Panc1 (cell line): ENCODE data around the gene SLC7A14. TPM values are rescaled to one million over a fixed set of nuclear protein-coding genes. Genes with fewer than 3 reads are reported as not detected.

ENCODE experiments used
- ATAC-seq: fragments of 200-7000 bp; cut with Tn5 transposase; 2 replicates; pipeline ENCODE4 v1.9.1; 2020; ENCODE audit warnings: mild to moderate bottlenecking, moderate library complexity
- BruUV-seq: library from RNA; stranded (reverse); fragments of 400-500 nt; replicated peaks from 2 replicates; lab custom pipeline; 2021; lab: Mats Ljungman, UMichigan
- CTCF ChIA-PET: fragments of 300-600 bp; sonication (Branson Sonifier 250); formaldehyde crosslinking; loops from one replicate; lab custom pipeline; 2022; ENCODE audit warnings: antibody characterized with exemption; lab: Charles Lee
- POLR2A ChIA-PET: fragments of 300-600 bp; sonication (Branson Sonifier 250); formaldehyde crosslinking; loops from one replicate; lab custom pipeline; 2022; ENCODE audit warnings: antibody characterized with exemption; lab: Charles Lee
- DNase-seq: peaks from one replicate; pipeline ENCODE4 v3.0.0-alpha.2; 2010; ENCODE audit warnings: low read depth, low spot score
- H3K27ac ChIP-seq: 2 replicates; pipeline ENCODE4 v1.5.1; 2011; ENCODE audit warnings: mild to moderate bottlenecking, low read length, inconsistent platforms
- H3K27me3 ChIP-seq: fragments of 200-500 bp; sonication (Bioruptor generic); 2 replicates; pipeline ENCODE4 v1.6.0; 2014; ENCODE audit warnings: low read length, inconsistent platforms; ENCODE audit not compliant: control insufficient read depth, insufficient read depth
- H3K36me3 ChIP-seq: fragments of 200-500 bp; sonication (Bioruptor generic); 2 replicates; pipeline ENCODE4 v1.5.1; 2014; ENCODE audit warnings: inconsistent platforms, mild to moderate bottlenecking, low read length, moderate library complexity; ENCODE audit not compliant: control insufficient read depth, insufficient read depth
- H3K4me1 ChIP-seq: 2 replicates; pipeline ENCODE4 v1.5.1; 2011; ENCODE audit warnings: inconsistent platforms, mild to moderate bottlenecking, low read length, moderate library complexity; ENCODE audit not compliant: control insufficient read depth, insufficient read depth
- H3K4me3 ChIP-seq, 2 experiments: 2 replicates each; pipeline ENCODE4 v1.5.1; 2011 to 2012; ENCODE audit warnings: low read depth in 2 of 2, low read length in 2 of 2, mild to moderate bottlenecking in 2 of 2, inconsistent platforms in 1 of 2, moderate library complexity in 1 of 2
- H3K9me3 ChIP-seq: fragments of 200-500 bp; sonication (Bioruptor generic); 2 replicates; pipeline ENCODE4 v1.5.1; 2014; ENCODE audit warnings: low read depth, mild to moderate bottlenecking, inconsistent platforms, low read length, moderate library complexity; ENCODE audit not compliant: control insufficient read depth, insufficient read depth
- POLR2AphosphoS5 ChIP-seq: IDR thresholded peaks from 2 replicates; pipeline ENCODE4 v1.6.1; 2012; ENCODE audit warnings: mild to moderate bottlenecking, low read depth, low read length, moderate library complexity
- REST ChIP-seq, 2 experiments: IDR thresholded peaks; 2 replicates each; pipeline ENCODE4 v1.6.1; 2011 to 2012; ENCODE audit warnings: low read depth in 2 of 2, control low read depth in 1 of 2, low read length in 1 of 2, mild to moderate bottlenecking in 1 of 2, moderate library complexity in 1 of 2; ENCODE audit not compliant: insufficient read depth in 1 of 2
- SIN3A ChIP-seq: IDR thresholded peaks from 2 replicates; pipeline ENCODE4 v1.6.1; 2012; ENCODE audit warnings: low read depth, mild to moderate bottlenecking, low read length, moderate library complexity, borderline replicate concordance; ENCODE audit not compliant: insufficient read depth
- TCF7L2 ChIP-seq: IDR thresholded peaks from 2 replicates; pipeline ENCODE4 v1.6.1; 2011; ENCODE audit warnings: mild to moderate bottlenecking, low read depth, low read length, inconsistent platforms
- in situ Hi-C: cut with HindIII; loops from 2 replicates; pipeline ENCODE4 v1.10.0; 2016; ENCODE audit warnings: low sequenced_read_pairs, low pct_unique_long_range_greater_than_20kb
- intact Hi-C: fragments of 100-400 bp; cut with micrococcal nuclease; formaldehyde crosslinking; loops from one replicate; pipeline ENCODE4 v1.10.0; 2022; ENCODE audit not compliant: unreplicated experiment
- total RNA-seq: library from RNA; stranded (reverse); gene quantifications from one replicate; pipeline ENCODE4 v1.2.1, GENCODE V29; 2021; ENCODE audit not compliant: unreplicated experiment
- TF ChIP-seq, protein P1 (sequence below): fragments of 450-650 bp; IDR thresholded peaks from 2 replicates; pipeline ENCODE4 v1.5.1; 2017; ENCODE audit warnings: mild to moderate bottlenecking

Gene SLC7A14
- total RNA-seq, 1 experiment from 2014 or later, result not detected

DNA sequence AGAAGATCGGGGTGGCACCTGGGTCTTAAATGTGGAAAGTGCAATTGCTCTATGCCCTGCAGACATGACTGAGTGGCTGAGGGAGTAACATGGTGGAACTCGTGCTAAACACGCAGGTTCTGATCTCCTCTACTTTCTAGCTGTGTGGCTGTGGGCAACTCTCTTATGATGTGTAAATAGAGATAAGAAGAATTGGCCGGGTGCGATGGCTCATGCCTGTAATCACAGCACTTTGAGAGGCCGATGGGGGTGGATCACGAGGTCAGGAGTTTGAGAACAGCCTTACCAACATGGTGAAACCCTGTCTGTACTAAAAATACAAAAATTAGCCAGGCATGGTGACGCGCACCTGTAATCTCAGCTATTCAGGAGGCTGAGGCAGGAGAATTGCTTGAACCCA, 99.5 kb downstream of the SLC7A14 start:
- in situ Hi-C loops, result no loop called here
- no peak for TF ChIP-seq POLR2AphosphoS5
- no peak for TF ChIP-seq TCF7L2
- TF ChIP-seq REST (IDR thresholded peaks at IDR 0.05; ENCODE audit: insufficient read depth in 1 of 2, low read depth in 2 of 2, low read length in 1 of 2), result no peak
- no peak for TF ChIP-seq SIN3A
- TF ChIP-seq, protein P1, sequence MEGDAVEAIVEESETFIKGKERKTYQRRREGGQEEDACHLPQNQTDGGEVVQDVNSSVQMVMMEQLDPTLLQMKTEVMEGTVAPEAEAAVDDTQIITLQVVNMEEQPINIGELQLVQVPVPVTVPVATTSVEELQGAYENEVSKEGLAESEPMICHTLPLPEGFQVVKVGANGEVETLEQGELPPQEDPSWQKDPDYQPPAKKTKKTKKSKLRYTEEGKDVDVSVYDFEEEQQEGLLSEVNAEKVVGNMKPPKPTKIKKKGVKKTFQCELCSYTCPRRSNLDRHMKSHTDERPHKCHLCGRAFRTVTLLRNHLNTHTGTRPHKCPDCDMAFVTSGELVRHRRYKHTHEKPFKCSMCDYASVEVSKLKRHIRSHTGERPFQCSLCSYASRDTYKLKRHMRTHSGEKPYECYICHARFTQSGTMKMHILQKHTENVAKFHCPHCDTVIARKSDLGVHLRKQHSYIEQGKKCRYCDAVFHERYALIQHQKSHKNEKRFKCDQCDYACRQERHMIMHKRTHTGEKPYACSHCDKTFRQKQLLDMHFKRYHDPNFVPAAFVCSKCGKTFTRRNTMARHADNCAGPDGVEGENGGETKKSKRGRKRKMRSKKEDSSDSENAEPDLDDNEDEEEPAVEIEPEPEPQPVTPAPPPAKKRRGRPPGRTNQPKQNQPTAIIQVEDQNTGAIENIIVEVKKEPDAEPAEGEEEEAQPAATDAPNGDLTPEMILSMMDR, result no peak
- no peak for ATAC-seq
- ChIA-PET POLR2A (no interaction called here), CTCF (no interaction called here)
- no peaks in the 10 kb centered on the region for H3K9me3 ChIP-seq
- no peak overlapping the region for H3K27ac ChIP-seq
- BruUV-seq, result no TSS peak
- 0 out of 2 replicates have a peak, but pooled peaks cover 5% of the 10 kb centered on the region for H3K27me3 ChIP-seq
- no peak for DNase-seq
- intact Hi-C loops, result no loop called here
- no peaks in the 10 kb centered on the region for H3K36me3 ChIP-seq
- no peak overlapping the region for H3K4me3 ChIP-seq
- no peaks in the 10 kb centered on the region for H3K4me1 ChIP-seq

GRCh38 chr3:170485696-170486095, 100.2 kb downstream of the SLC7A14 start:
- Histone ChIP-seq H3K27me3 (0 out of 2 replicates have a peak, but pooled peaks cover 5% of the 10 kb centered on the region), H3K9me3 (no peaks in the 10 kb centered on the region), H3K4me3 (no peak overlapping the region), H3K4me1 (no peaks in the 10 kb centered on the region), H3K27ac (no peak overlapping the region), H3K36me3 (no peaks in the 10 kb centered on the region)
- intact Hi-C loops (no loop called here), in situ Hi-C loops (no loop called here)
- ATAC-seq (no peak), DNase-seq (no peak)
- ChIA-PET CTCF (no interaction called here), POLR2A (no interaction called here)
- BruUV-seq, result no TSS peak
- no peak for TF ChIP-seq REST (IDR thresholded peaks at IDR 0.05; ENCODE audit: insufficient read depth in 1 of 2, low read depth in 2 of 2, low read length in 1 of 2)
- TF ChIP-seq, protein P1, result no peak
- no peak for TF ChIP-seq POLR2AphosphoS5
- TF ChIP-seq SIN3A, result no peak
- TF ChIP-seq TCF7L2, result no peak
